HL-60 (cell line): ENCODE results near the gene MBLAC1.

Experiments
- DNase-seq, 2 experiments: peaks; one replicate each; pipeline ENCODE4 v3.0.0-alpha.2; 2010 to 2020; ENCODE audit warnings: low read depth in 1 of 2, low spot score in 1 of 2
- H3K27ac ChIP-seq: fragments of 250-450 bp; sonication (Bioruptor Pico); replicated peaks from 2 replicates; pipeline ENCODE4 v1.5.1; 2020; ENCODE audit warnings: mild to moderate bottlenecking, moderate library complexity
- H3K27me3 ChIP-seq: fragments of 250-450 bp; sonication (Bioruptor Pico); 2 replicates; pipeline ENCODE4 v1.5.1; 2021; ENCODE audit warnings: mild to moderate bottlenecking, moderate library complexity; ENCODE audit not compliant: insufficient read depth, poor library complexity, severe bottlenecking
- H3K4me3 ChIP-seq: replicated peaks from 2 replicates; pipeline ENCODE4 v1.5.1; 2011; ENCODE audit warnings: mild to moderate bottlenecking, control low read depth, low read length; ENCODE audit not compliant: insufficient read depth
- CTCF ChIP-seq: IDR thresholded peaks from one replicate; pipeline ENCODE4 v1.5.1; 2011; ENCODE audit warnings: low read length, control low read depth, inconsistent platforms; ENCODE audit not compliant: insufficient read depth
- GABPA ChIP-seq: IDR thresholded peaks from 2 replicates; pipeline ENCODE4 v1.6.1; 2012; ENCODE audit warnings: low read depth
- POLR2AphosphoS5 ChIP-seq: IDR thresholded peaks from 2 replicates; pipeline ENCODE4 v1.6.1; 2012; ENCODE audit warnings: low read depth
- REST ChIP-seq: IDR thresholded peaks from 2 replicates; pipeline ENCODE4 v1.6.1; 2012; ENCODE audit warnings: low read depth; ENCODE audit not compliant: insufficient replicate concordance
- SPI1 ChIP-seq: IDR thresholded peaks from 2 replicates; pipeline ENCODE4 v1.6.1; 2012; ENCODE audit warnings: low read depth, mild to moderate bottlenecking, borderline replicate concordance

The MBLAC1 gene

GRCh38 chr7:100102950-100103840, 23.6 kb upstream of the MBLAC1 start:
- DNase-seq = no peak
- Histone ChIP-seq H3K27ac (no peak overlapping the region), H3K27me3 (no peaks in the 10 kb centered on the region), H3K4me3 (no peak overlapping the region)
- TF ChIP-seq REST = no peak
- TF ChIP-seq POLR2AphosphoS5 = no peak
- TF ChIP-seq SPI1 = no peak
- TF ChIP-seq GABPA = no peak
- TF ChIP-seq CTCF = no peak

- DNase-seq = no peak
- H3K4me3 ChIP-seq = no peak overlapping the region
- no peak overlapping the region for H3K27ac ChIP-seq
- TF ChIP-seq CTCF (no peak), REST (no peak), GABPA (no peak), SPI1 (no peak), POLR2AphosphoS5 (no peak)
- H3K27me3 ChIP-seq = no peaks in the 10 kb centered on the region
Measured at GRCh38 chr7:100105534-100105933, 21.2 kb upstream of the MBLAC1 start.

GRCh38 chr7:100106633-100107032, 20.1 kb upstream of the MBLAC1 start:
- H3K4me3 ChIP-seq = no peak overlapping the region
- no peak for TF ChIP-seq CTCF
- no peak for TF ChIP-seq SPI1
- no peak for TF ChIP-seq GABPA
- no peak for TF ChIP-seq POLR2AphosphoS5
- TF ChIP-seq REST = no peak
- no peaks in the 10 kb centered on the region for H3K27me3 ChIP-seq
- no peak overlapping the region for H3K27ac ChIP-seq
- DNase-seq = no peak
